HEK293T (cell line): Measurements from ENCODE around the gene PRKACG.
A peak's percentile ranks its signal among the peaks of the same experiment; 100 is the strongest.

Experiments used
- CTCF ChIA-PET: fragments of 350-600 bp; formaldehyde crosslinking; extraction: SDS; loops from one replicate; lab custom pipeline; 2021; ENCODE audit warnings: antibody characterized with exemption, inconsistent platforms; lab: Yijun Ruan, JAX
- POLR2A ChIA-PET: fragments of 350-600 bp; formaldehyde crosslinking; extraction: SDS; loops from one replicate; lab custom pipeline; 2020; ENCODE audit warnings: antibody characterized with exemption, inconsistent platforms; lab: Yijun Ruan, JAX
- DNase-seq: peaks from one replicate; pipeline ENCODE4 v3.0.0; 2012; ENCODE audit warnings: mixed read lengths; ENCODE audit errors: extremely low spot score
- ARNT ChIP-seq: fragments of 450-650 bp; IDR thresholded peaks from 2 replicates; pipeline ENCODE4 v1.6.1; 2017; ENCODE audit warnings: mild to moderate bottlenecking
- BHLHE40 ChIP-seq: fragments of 450-650 bp; IDR thresholded peaks from 2 replicates; pipeline ENCODE4 v1.6.1; 2016; ENCODE audit warnings: mild to moderate bottlenecking, moderate library complexity, borderline replicate concordance
- CTBP1 ChIP-seq: fragments of 450-650 bp; IDR thresholded peaks from 2 replicates; pipeline ENCODE4 v1.6.1; 2016; ENCODE audit warnings: borderline replicate concordance
- ELF4 ChIP-seq: fragments of 450-650 bp; IDR thresholded peaks from 2 replicates; pipeline ENCODE4 v1.6.1; 2017; ENCODE audit warnings: antibody characterized with exemption
- FOXA1 ChIP-seq: fragments of 450-650 bp; IDR thresholded peaks from 2 replicates; pipeline ENCODE4 v1.6.1; 2016; ENCODE audit warnings: mild to moderate bottlenecking
- FOXK2 ChIP-seq: fragments of 450-650 bp; IDR thresholded peaks from 2 replicates; pipeline ENCODE4 v1.6.1; 2016; ENCODE audit warnings: mild to moderate bottlenecking
- FOXM1 ChIP-seq: fragments of 450-650 bp; IDR thresholded peaks from 2 replicates; pipeline ENCODE4 v1.6.1; 2017; ENCODE audit warnings: mild to moderate bottlenecking, borderline replicate concordance
- HDGF ChIP-seq: fragments of 450-650 bp; IDR thresholded peaks from 2 replicates; pipeline ENCODE4 v1.6.1; 2017; ENCODE audit warnings: antibody characterized with exemption, borderline replicate concordance
- L3MBTL2 ChIP-seq: fragments of 450-650 bp; conservative IDR thresholded peaks from 2 replicates; pipeline ENCODE4 v1.6.1; 2016; ENCODE audit warnings: mild to moderate bottlenecking
- LEF1 ChIP-seq: fragments of 450-650 bp; IDR thresholded peaks from 2 replicates; pipeline ENCODE4 v1.6.1; 2017; ENCODE audit warnings: mild to moderate bottlenecking, borderline replicate concordance
- NFRKB ChIP-seq: fragments of 450-650 bp; IDR thresholded peaks from 2 replicates; pipeline ENCODE4 v1.6.1; 2016; ENCODE audit warnings: mild to moderate bottlenecking, moderate library complexity
- SP1 ChIP-seq: fragments of 450-650 bp; IDR thresholded peaks from 2 replicates; pipeline ENCODE4 v1.6.1; 2017
- SUZ12 ChIP-seq: fragments of 450-650 bp; IDR thresholded peaks from 2 replicates; pipeline ENCODE4 v1.6.1; 2016; ENCODE audit warnings: mild to moderate bottlenecking
- TARDBP ChIP-seq: fragments of 450-650 bp; IDR thresholded peaks from 2 replicates; pipeline ENCODE4 v1.6.1; 2016
- ZNF384 ChIP-seq: fragments of 450-650 bp; IDR thresholded peaks from 2 replicates; pipeline ENCODE4 v1.6.1; 2016
- TF ChIP-seq, protein P1 (sequence below): fragments of 450-650 bp; IDR thresholded peaks from 2 replicates; pipeline ENCODE4 v1.6.1; 2016

PRKACG gene

DNA sequence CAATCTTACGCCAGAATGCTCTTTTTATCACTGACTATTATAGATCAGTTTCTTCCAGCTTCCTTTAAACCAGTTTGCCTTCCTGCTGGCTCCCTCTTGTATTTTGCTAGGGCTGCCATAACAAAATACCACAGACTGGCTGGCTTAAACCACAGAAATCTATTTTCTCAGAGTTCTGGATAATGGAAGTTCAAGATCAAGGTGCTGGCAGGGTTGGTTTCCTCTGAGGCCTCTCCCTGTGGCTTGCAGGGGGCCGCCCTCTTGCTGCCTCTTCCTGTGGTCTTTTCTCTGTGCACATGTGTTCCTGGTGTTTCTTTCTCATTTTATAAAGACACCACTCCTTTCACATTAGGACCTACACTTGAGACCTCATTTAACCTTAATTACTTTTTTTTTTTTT, 14.8 kb upstream of the PRKACG start:
- ChIA-PET POLR2A (no interaction called here), CTCF (no interaction called here)
- DNase-seq = no peak
- TF ChIP-seq LEF1 (no peak), ELF4 (no peak), ARNT (no peak)
- TF ChIP-seq, protein P1, sequence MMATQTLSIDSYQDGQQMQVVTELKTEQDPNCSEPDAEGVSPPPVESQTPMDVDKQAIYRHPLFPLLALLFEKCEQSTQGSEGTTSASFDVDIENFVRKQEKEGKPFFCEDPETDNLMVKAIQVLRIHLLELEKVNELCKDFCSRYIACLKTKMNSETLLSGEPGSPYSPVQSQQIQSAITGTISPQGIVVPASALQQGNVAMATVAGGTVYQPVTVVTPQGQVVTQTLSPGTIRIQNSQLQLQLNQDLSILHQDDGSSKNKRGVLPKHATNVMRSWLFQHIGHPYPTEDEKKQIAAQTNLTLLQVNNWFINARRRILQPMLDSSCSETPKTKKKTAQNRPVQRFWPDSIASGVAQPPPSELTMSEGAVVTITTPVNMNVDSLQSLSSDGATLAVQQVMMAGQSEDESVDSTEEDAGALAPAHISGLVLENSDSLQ = no peak

DNA sequence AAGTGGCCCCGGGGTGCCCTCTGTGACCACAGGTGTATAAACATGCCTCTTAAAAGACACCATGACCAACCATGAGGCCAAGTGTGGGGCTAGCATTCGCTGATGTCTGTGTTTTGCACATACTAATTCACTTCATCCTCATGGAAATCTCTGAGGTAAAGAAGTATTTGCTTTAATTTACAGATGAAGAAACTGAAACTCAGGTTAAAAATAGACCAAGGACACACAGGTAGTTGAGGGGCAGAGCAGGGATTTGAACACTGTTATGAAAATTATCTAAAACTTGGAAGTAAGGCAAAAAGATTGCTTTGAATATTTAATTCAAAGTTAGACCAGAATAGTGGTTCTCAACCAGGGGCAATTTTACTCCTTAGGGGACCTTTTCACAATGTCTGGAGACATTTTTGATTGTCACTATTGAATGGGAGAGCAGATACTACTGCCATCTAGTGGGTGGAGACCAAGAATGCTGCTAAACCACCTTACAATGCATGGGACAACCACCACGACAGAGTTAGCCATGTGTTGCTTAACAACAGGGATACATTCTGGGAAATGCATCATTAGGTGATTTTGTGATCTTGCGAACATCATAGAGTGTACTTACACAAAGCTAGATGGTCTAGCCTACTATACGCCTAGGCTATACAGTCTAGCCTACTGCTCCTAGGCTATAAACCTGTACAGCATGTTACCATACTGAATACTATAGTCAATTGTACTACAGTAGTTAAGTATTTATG, 13.6 kb upstream of the PRKACG start:
- DNase-seq = peak; percentile 51
- ChIA-PET CTCF (no interaction called here), POLR2A (no interaction called here)
- TF ChIP-seq NFRKB = no peak
- 0 out of 2 replicates have a peak, but pooled peaks have one; percentile 22 for TF ChIP-seq L3MBTL2
- no peak for TF ChIP-seq CTBP1

GRCh38 chr9:69023650-69024049, 9.7 kb upstream of the PRKACG start:
- no peak for DNase-seq
- CTCF ChIA-PET = no interaction called here
- TF ChIP-seq ARNT = no peak
- POLR2A ChIA-PET = no interaction called here

DNA sequence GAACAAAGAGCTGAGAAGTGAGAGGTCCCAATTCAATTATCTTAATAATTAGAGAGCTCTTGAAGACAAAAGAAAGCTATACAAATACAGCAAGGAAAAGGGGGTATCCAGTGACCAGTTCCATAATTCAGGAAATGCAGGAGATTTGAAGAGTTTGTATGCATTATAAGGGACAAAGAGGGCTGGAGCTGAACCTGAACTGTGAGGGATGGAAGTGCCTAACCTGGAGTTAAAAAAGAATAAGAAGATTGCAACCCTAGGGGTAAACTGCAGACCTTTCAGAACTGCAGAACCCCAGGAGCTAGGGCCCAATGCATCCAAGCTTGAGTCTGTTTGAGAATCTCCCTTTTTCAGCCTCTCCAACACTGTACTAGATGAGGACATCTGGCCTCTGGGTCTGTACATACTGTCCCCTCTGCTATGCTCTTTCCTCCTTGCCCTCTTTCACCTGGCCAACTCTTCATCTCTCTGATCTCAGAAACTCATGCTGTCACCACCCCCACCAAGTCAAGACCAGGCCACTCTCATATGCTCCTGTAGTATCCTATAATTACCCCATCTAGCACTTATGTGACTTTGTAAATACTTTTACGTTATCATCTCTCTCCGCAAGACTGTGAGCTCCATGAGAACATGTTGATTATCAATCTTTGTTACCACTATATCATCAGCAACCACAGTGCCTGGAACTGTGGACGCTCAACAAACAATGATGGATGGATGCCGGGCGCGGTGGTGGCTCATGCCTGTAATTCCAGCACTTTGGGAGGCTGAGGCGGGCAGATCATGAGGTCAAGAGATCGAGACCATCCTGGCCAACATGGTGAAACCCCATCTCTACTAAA, 6.6 kb upstream of the PRKACG start:
- ChIA-PET CTCF (no interaction called here), POLR2A (no interaction called here)
- DNase-seq = no peak
- TF ChIP-seq SP1 (no peak), FOXA1 (no peak), ZNF384 (no peak), FOXK2 (no peak), NFRKB (no peak), CTBP1 (no peak), ARNT (no peak), FOXM1 (no peak), L3MBTL2 (no peak)
- TF ChIP-seq, protein P1 = no peak

DNA sequence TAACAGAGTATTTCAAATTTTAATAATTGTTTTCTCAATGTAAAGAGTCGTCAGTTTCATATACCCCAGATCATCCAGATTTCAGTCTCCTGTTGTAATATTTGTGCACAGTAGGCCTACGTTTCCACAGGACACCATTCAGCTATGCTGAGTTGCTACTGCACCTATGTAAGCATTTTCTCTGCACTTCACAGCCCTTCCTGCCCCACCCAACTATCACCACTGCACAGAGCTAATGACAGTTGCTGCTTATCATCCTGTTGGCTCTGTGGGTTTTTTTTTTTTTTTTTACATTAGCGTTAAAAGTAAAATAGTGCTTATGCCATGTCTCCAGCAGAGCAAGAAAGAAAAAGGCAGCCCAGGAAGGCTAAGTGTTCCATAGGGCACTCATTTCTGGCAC, 5.9 kb upstream of the PRKACG start:
- DNase-seq = no peak
- CTCF ChIA-PET = no interaction called here
- TF ChIP-seq ZNF384 (no peak), TARDBP (no peak), L3MBTL2 (no peak), FOXM1 (no peak), NFRKB (no peak), SP1 (no peak), ARNT (no peak), CTBP1 (no peak), ELF4 (no peak), FOXA1 (no peak), BHLHE40 (no peak), LEF1 (no peak), SUZ12 (no peak)
- TF ChIP-seq, protein P1 = no peak
- POLR2A ChIA-PET = no interaction called here

DNA sequence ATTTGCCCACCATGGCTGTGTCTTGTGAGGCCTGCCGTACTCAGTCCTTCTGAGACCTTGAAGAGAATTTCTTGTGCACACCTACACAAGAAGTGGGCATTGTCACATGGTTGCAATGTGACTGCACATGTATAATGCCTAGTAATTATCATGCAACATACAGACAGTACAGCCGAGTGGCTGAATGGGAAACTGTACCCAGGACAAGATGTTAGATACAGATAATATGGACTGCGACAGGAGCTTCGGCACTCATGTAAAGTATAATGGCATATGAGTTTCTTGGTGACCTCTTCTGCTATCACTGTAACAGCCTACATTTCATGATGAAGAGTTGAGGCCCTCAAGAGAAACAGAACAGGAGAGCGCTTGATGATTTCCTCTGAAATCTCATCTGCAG, 4.8 kb upstream of the PRKACG start:
- DNase-seq = no peak
- ChIA-PET CTCF (no interaction called here), POLR2A (no interaction called here)
- TF ChIP-seq L3MBTL2 = no peak
- TF ChIP-seq NFRKB = no peak
- TF ChIP-seq BHLHE40 = no peak
- no peak for TF ChIP-seq FOXA1
- TF ChIP-seq ZNF384 = no peak
- no peak for TF ChIP-seq ELF4
- TF ChIP-seq SP1 = no peak
- TF ChIP-seq LEF1 = no peak
- no peak for TF ChIP-seq ARNT
- no peak for TF ChIP-seq FOXK2
- no peak for TF ChIP-seq CTBP1
- TF ChIP-seq, protein P1 = no peak
- TF ChIP-seq FOXM1 = no peak
- no peak for TF ChIP-seq SUZ12
- no peak for TF ChIP-seq TARDBP
- no peak for TF ChIP-seq HDGF
